ENCODE results near the gene TMEM108.

TMEM108 gene

GRCh38 chr3:133329626-133330025 is 291.4 kb downstream of the TMEM108 start:
- no peak for ATAC-seq (replicated peaks; ENCODE audit: extremely low read depth, poor library complexity, severe bottlenecking)
- H3K4me1 Mint-ChIP-seq = no peaks in the 10 kb centered on the region
- peaks cover 16% of the 10 kb centered on the region for H3K27me3 Mint-ChIP-seq
- H3K4me3 Mint-ChIP-seq = no peak overlapping the region
- no peak for DNase-seq (ENCODE audit: low spot score in 2 of 2)
- no peak overlapping the region for H3K27ac Mint-ChIP-seq (ENCODE audit: low read depth)
- H3K36me3 Mint-ChIP-seq (ENCODE audit: insufficient read depth) = no peaks in the 10 kb centered on the region
- no peaks in the 10 kb centered on the region for H3K9me3 Mint-ChIP-seq

GRCh38 chr3:133330065-133330464 is 291.9 kb downstream of the TMEM108 start:
- DNase-seq (ENCODE audit: low spot score in 2 of 2) (no peak), ATAC-seq (replicated peaks; ENCODE audit: extremely low read depth, poor library complexity, severe bottlenecking) (no peak)
- H3K27ac Mint-ChIP-seq (ENCODE audit: low read depth) = no peak overlapping the region
- H3K27me3 Mint-ChIP-seq = peaks cover 20% of the 10 kb centered on the region
- H3K4me3 Mint-ChIP-seq = no peak overlapping the region
- H3K36me3 Mint-ChIP-seq (ENCODE audit: insufficient read depth) = no peaks in the 10 kb centered on the region
- no peaks in the 10 kb centered on the region for H3K4me1 Mint-ChIP-seq
- H3K9me3 Mint-ChIP-seq = no peaks in the 10 kb centered on the region

DNA sequence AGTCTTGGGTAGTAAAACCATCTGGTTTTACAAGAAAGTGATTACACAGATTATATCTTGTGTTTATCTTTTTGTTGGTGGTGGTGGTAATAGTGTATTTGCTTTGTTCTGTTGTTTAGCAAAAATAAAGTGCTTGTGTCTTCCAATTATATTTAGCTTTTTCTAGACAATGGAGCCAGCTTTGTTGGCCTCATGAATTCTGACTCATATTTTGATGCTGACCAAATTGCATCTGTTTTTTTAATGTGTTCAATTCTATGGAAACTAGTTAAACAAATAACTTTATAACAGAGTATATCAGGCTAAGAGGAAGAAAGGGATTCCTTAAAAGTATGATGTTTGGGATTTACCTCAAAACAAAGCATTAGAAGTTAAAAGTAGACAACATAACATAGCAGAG is 292.3 kb downstream of the TMEM108 start:
- Mint-ChIP-seq H3K27ac (ENCODE audit: low read depth) (no peak overlapping the region), H3K4me3 (no peak overlapping the region), H3K27me3 (peaks cover 22% of the 10 kb centered on the region), H3K4me1 (no peaks in the 10 kb centered on the region), H3K36me3 (ENCODE audit: insufficient read depth) (no peaks in the 10 kb centered on the region), H3K9me3 (no peaks in the 10 kb centered on the region)
- ATAC-seq (replicated peaks; ENCODE audit: extremely low read depth, poor library complexity, severe bottlenecking) (no peak), DNase-seq (ENCODE audit: low spot score in 2 of 2) (no peak)

GRCh38 chr3:133354721-133355120 is 316.5 kb downstream of the TMEM108 start:
- no peak for ATAC-seq (replicated peaks; ENCODE audit: extremely low read depth, poor library complexity, severe bottlenecking)
- H3K27ac Mint-ChIP-seq (ENCODE audit: low read depth) = no peak overlapping the region
- no peak for DNase-seq (ENCODE audit: low spot score in 2 of 2)
- no peaks in the 10 kb centered on the region for H3K9me3 Mint-ChIP-seq
- peaks cover 50% of the 10 kb centered on the region for H3K27me3 Mint-ChIP-seq
- H3K36me3 Mint-ChIP-seq (ENCODE audit: insufficient read depth) = no peaks in the 10 kb centered on the region
- no peaks in the 10 kb centered on the region for H3K4me1 Mint-ChIP-seq
- H3K4me3 Mint-ChIP-seq = no peak overlapping the region

DNA sequence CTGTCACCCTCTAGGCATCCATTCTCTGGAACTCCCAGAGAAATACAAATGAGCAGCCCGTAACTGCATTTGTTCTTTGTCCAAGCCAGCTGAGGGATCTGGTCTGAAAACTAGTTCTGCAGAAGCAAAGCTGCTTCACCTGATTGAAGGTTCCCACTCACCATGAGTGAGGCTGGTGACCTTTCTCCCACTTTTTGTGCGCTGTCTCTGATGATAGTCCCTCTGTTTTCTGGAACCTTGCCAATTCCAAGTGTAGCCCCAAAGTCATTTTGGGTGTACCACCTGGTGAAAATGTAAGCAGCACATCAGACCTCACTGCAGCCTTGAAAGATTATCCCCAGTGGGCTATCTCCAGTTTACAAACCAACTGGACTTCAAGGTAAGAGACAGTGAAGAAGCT is 322.3 kb downstream of the TMEM108 start:
- DNase-seq (ENCODE audit: low spot score in 2 of 2) (no peak), ATAC-seq (replicated peaks; ENCODE audit: extremely low read depth, poor library complexity, severe bottlenecking) (no peak)
- Mint-ChIP-seq H3K27ac (ENCODE audit: low read depth) (no peak overlapping the region), H3K4me3 (no peak overlapping the region), H3K9me3 (no peaks in the 10 kb centered on the region), H3K4me1 (no peaks in the 10 kb centered on the region), H3K27me3 (peaks cover 34% of the 10 kb centered on the region), H3K36me3 (ENCODE audit: insufficient read depth) (no peaks in the 10 kb centered on the region)

GRCh38 chr3:133361011-133361410 is 322.8 kb downstream of the TMEM108 start:
- Mint-ChIP-seq H3K9me3 (no peaks in the 10 kb centered on the region), H3K4me3 (no peak overlapping the region), H3K27ac (ENCODE audit: low read depth) (no peak overlapping the region), H3K27me3 (peaks cover 34% of the 10 kb centered on the region), H3K36me3 (ENCODE audit: insufficient read depth) (no peaks in the 10 kb centered on the region), H3K4me1 (no peaks in the 10 kb centered on the region)
- no peak for ATAC-seq (replicated peaks; ENCODE audit: extremely low read depth, poor library complexity, severe bottlenecking)
- DNase-seq (ENCODE audit: low spot score in 2 of 2) = no peak

DNA sequence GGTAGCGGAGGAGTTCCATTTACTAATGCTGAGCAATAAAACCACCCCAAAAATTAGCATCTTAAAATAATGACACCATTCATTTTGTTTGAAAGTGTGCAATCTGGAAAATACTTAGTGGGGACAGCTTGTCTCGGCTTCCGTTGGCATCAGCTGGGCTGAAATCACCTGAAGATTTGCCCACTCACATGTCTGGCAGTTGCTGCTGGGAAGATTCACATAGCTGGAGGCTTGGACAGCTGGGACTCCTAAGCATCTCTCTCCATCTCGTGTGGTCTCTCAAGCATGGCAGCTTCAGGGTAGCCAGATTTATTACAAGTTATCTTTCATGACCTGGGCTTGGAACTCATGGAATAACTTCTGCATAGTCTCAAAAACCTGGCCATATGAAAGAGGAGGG is 323.2 kb downstream of the TMEM108 start:
- H3K27ac Mint-ChIP-seq (ENCODE audit: low read depth) = no peak overlapping the region
- H3K27me3 Mint-ChIP-seq = peaks cover 34% of the 10 kb centered on the region
- no peaks in the 10 kb centered on the region for H3K9me3 Mint-ChIP-seq
- H3K36me3 Mint-ChIP-seq (ENCODE audit: insufficient read depth) = no peaks in the 10 kb centered on the region
- H3K4me3 Mint-ChIP-seq = no peak overlapping the region
- DNase-seq (ENCODE audit: low spot score in 2 of 2) = no peak
- ATAC-seq (replicated peaks; ENCODE audit: extremely low read depth, poor library complexity, severe bottlenecking) = no peak
- no peaks in the 10 kb centered on the region for H3K4me1 Mint-ChIP-seq

- no peak for ATAC-seq (replicated peaks; ENCODE audit: extremely low read depth, poor library complexity, severe bottlenecking)
- Mint-ChIP-seq H3K27me3 (peaks cover 29% of the 10 kb centered on the region), H3K36me3 (ENCODE audit: insufficient read depth) (no peaks in the 10 kb centered on the region), H3K27ac (ENCODE audit: low read depth) (no peak overlapping the region), H3K4me3 (no peak overlapping the region), H3K9me3 (no peaks in the 10 kb centered on the region), H3K4me1 (no peaks in the 10 kb centered on the region)
- DNase-seq (ENCODE audit: low spot score in 2 of 2) = no peak
Measured at GRCh38 chr3:133362539-133362938, 324.3 kb downstream of the TMEM108 start.

DNA sequence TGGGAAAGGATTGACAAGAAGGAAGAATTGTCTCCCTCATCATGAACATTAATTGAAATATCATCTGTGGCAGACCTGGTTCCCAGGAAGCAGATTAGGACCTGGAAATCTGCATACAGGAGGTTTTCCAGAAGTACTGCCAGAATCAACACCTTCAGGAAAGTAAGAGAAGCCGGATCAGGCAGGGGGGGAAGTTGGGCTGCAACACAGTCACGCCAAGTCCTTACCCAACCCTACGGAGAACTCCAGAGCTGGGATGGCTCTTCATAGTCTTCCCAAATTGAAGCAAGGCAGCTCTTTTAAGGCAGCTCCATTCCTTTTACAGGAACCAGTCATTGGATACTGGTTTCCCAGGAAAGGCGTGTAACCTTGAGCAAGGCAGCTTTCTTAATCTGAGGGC is 326.5 kb downstream of the TMEM108 start:
- H3K9me3 Mint-ChIP-seq = no peaks in the 10 kb centered on the region
- ATAC-seq (replicated peaks; ENCODE audit: extremely low read depth, poor library complexity, severe bottlenecking) = no peak

DNA sequence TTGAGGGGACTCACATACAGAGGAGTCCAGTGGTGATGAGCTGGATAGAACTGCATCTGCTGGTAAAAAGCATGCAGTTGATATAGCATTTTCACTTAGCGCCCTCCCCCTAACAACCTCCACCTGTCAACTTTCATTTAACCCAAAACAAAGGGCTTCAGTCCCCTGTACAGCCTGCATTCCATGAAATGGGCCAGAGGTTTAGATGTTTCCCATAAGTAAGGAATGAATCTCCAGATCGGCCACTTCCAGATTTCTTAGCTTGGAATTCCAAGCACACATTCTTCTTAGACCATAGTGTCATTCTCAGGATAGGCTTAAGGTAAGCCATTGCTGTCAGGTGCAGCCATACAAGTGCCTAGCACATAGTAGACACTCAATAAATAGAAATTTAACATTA is 328.7 kb downstream of the TMEM108 start:
- no peak for ATAC-seq (replicated peaks; ENCODE audit: extremely low read depth, poor library complexity, severe bottlenecking)
- H3K4me3 Mint-ChIP-seq = no peak overlapping the region
- H3K4me1 Mint-ChIP-seq = no peaks in the 10 kb centered on the region
- DNase-seq (ENCODE audit: low spot score in 2 of 2) = no peak
- peaks cover 2% of the 10 kb centered on the region for H3K36me3 Mint-ChIP-seq (ENCODE audit: insufficient read depth)
- H3K27me3 Mint-ChIP-seq = peaks cover 46% of the 10 kb centered on the region
- no peaks in the 10 kb centered on the region for H3K9me3 Mint-ChIP-seq
- H3K27ac Mint-ChIP-seq (ENCODE audit: low read depth) = no peak overlapping the region

More for the DNA sequence above, 326.5 kb downstream of the TMEM108 start:
- Mint-ChIP-seq H3K4me1 (no peaks in the 10 kb centered on the region), H3K27ac (ENCODE audit: low read depth) (no peak overlapping the region), H3K36me3 (ENCODE audit: insufficient read depth) (no peaks in the 10 kb centered on the region), H3K27me3 (peaks cover 29% of the 10 kb centered on the region), H3K4me3 (no peak overlapping the region)
- DNase-seq (ENCODE audit: low spot score in 2 of 2) = no peak

GRCh38 chr3:133367403-133367802 is 329.2 kb downstream of the TMEM108 start:
- peaks cover 47% of the 10 kb centered on the region for H3K27me3 Mint-ChIP-seq
- peaks cover 2% of the 10 kb centered on the region for H3K36me3 Mint-ChIP-seq (ENCODE audit: insufficient read depth)
- no peaks in the 10 kb centered on the region for H3K9me3 Mint-ChIP-seq
- no peak for DNase-seq (ENCODE audit: low spot score in 2 of 2)
- no peaks in the 10 kb centered on the region for H3K4me1 Mint-ChIP-seq
- H3K4me3 Mint-ChIP-seq = no peak overlapping the region
- H3K27ac Mint-ChIP-seq (ENCODE audit: low read depth) = no peak overlapping the region
- no peak for ATAC-seq (replicated peaks; ENCODE audit: extremely low read depth, poor library complexity, severe bottlenecking)

GRCh38 chr3:133367956-133368355 is 329.8 kb downstream of the TMEM108 start:
- DNase-seq (ENCODE audit: low spot score in 2 of 2) = no peak
- Mint-ChIP-seq H3K27me3 (peaks cover 47% of the 10 kb centered on the region), H3K27ac (ENCODE audit: low read depth) (no peak overlapping the region), H3K36me3 (ENCODE audit: insufficient read depth) (peaks cover 2% of the 10 kb centered on the region), H3K9me3 (no peaks in the 10 kb centered on the region), H3K4me3 (no peak overlapping the region), H3K4me1 (no peaks in the 10 kb centered on the region)
- ATAC-seq (replicated peaks; ENCODE audit: extremely low read depth, poor library complexity, severe bottlenecking) = no peak

DNA sequence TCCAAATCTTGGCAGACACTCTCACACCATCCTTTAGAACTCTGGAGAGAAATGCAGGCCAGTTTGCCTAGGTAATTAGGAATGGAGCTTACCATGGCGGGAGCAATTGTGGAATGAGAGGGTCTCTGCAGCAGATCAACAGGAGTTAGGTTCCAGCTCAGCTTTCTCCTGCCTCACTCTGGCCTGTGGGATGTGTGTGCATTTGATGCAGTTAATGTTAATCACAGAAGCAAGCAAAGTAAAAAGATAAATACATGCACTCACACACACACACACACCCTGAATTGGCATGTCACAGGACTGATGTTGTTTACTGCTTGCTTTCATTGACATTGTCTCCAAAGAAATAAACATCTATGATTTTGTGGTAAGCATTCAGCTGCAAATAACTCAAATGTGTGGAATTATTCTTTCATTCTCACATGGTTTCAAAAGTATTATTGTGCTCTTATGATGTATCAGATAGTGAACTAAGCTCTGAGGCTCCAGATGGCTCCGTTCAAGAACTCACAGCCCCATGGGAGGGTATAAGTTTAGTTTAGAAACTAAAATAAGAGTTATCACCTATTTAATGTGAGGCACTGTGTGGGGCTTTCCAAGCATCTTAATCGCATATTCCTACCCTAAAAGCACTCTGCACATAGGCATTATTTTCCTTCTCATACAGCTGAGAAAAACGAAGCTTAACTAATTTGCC is 330.3 kb downstream of the TMEM108 start:
- no peak for ATAC-seq (replicated peaks; ENCODE audit: extremely low read depth, poor library complexity, severe bottlenecking)
- no peak overlapping the region for H3K27ac Mint-ChIP-seq (ENCODE audit: low read depth)
- H3K4me3 Mint-ChIP-seq = no peak overlapping the region
- no peak for DNase-seq (ENCODE audit: low spot score in 2 of 2)
- H3K4me1 Mint-ChIP-seq = no peaks in the 10 kb centered on the region
- H3K36me3 Mint-ChIP-seq (ENCODE audit: insufficient read depth) = peaks cover 2% of the 10 kb centered on the region
- H3K9me3 Mint-ChIP-seq = no peaks in the 10 kb centered on the region
- peaks cover 47% of the 10 kb centered on the region for H3K27me3 Mint-ChIP-seq

All from central memory CD8-positive, alpha-beta T cell (primary cell).